Hepatocyte (in vitro differentiated cells): ENCODE measurements around the gene STARD5.

Experiments
- EZH2 ChIP-seq: fragments of 200-600 bp; sonication (generic); IDR thresholded peaks from 2 replicates; pipeline ENCODE4 v1.6.1; 2016; ENCODE audit warnings: antibody characterized with exemption, mild to moderate bottlenecking, borderline replicate concordance
- EZH2phosphoT487 ChIP-seq: fragments of 200-600 bp; sonication (generic); IDR thresholded peaks from one replicate; pipeline ENCODE4 v1.6.1; 2018; ENCODE audit warnings: antibody characterized with exemption, mild to moderate bottlenecking, low read depth, moderate library complexity; ENCODE audit not compliant: unreplicated experiment, severe bottlenecking
- TF ChIP-seq, protein P1 (sequence below): fragments of 200-600 bp; sonication (generic); IDR thresholded peaks from 2 replicates; pipeline ENCODE4 v1.5.1; 2016; ENCODE audit warnings: antibody characterized with exemption, mild to moderate bottlenecking; ENCODE audit not compliant: poor library complexity

DNA sequence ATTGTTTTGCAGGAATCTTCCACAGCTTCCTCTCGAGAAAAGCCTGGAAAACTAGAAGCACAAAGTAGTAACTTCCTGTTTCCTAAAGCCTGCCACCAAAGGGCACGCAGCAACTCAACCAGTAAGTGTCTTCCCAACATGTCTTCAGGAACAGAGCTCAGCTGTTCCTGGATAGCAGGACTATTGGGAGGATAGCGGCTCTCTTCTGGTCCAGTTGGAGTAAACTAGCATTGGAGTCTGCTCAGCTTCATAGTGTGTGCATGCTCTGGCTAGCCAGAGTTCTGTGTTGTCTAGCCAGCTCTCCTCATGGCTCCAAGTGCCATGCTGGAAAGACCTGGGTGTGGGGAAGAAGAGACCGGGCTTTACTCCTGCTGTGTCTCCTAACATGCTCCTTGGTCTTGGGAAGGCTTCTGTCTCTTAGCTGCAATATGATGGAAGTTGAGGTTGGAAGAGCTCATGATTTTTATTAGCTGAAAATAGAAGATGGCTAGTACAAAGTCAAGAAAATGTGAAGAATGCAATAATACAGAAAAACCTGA is 64.1 kb downstream of the STARD5 start:
- TF ChIP-seq, protein P1, sequence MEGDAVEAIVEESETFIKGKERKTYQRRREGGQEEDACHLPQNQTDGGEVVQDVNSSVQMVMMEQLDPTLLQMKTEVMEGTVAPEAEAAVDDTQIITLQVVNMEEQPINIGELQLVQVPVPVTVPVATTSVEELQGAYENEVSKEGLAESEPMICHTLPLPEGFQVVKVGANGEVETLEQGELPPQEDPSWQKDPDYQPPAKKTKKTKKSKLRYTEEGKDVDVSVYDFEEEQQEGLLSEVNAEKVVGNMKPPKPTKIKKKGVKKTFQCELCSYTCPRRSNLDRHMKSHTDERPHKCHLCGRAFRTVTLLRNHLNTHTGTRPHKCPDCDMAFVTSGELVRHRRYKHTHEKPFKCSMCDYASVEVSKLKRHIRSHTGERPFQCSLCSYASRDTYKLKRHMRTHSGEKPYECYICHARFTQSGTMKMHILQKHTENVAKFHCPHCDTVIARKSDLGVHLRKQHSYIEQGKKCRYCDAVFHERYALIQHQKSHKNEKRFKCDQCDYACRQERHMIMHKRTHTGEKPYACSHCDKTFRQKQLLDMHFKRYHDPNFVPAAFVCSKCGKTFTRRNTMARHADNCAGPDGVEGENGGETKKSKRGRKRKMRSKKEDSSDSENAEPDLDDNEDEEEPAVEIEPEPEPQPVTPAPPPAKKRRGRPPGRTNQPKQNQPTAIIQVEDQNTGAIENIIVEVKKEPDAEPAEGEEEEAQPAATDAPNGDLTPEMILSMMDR: no peak
- TF ChIP-seq EZH2: no peak
- TF ChIP-seq EZH2phosphoT487: no peak
